HT1080 (cell line): ENCODE data around the gene SPEM2. TPM values are rescaled to one million over a fixed set of nuclear protein-coding genes. Genes with fewer than 3 reads are reported as not detected.

ENCODE experiments used
- DNase-seq: peaks from one replicate; pipeline ENCODE4 v3.0.0-alpha.2; 2015; ENCODE audit warnings: low read depth
- total RNA-seq: library from RNA; depleted of rRNA; stranded (reverse); fragments of >200 nt; shearing (Covaris generic); gene quantifications from 2 replicates; pipeline ENCODE4 v1.2.3, GENCODE V29; 2014

Gene SPEM2
- total RNA-seq, 1 experiment from 2014 or later, result not detected

DNA sequence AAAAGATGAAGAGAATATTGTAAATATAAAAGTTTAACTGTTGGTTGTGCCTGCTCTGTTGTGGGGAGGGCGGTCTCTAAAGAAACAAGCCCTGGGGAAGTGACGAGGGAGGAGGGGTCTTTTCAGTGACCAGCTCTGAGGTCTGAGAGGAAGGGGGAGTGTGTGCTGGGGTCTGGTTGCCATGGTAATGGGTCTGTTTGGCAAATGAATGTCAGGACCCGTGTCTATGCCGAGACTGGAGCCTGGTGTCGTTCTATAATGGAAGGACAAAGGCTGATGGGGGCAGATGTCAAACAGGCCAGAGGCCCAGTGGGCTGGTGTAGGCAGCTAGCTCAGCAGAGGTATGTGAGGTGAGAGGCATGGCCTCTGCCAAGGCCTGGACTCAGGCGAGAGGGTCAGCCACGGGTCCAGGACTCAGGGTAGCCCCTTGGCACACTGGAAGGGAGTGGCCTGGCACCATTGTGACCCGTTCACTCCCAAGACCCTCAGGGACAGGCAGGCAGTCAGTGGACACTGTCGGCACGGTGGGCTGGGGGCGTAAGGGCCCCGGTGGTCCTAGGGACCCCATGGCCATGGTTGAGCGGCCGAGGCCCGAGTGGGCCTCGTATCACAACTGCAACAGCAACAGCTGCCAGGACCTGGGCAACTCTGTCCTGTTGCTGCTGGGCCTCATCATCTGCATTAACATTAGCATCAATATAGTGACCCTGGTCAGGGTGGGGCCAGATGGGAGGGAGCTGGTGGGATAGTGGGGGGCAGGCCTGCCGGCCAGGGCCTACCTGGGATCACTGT lies 5.4 kb upstream of the SPEM2 start, which contains the start of gene SPEM1:
Gene SPEM1 (plus strand): TSS at position 506 of the 792 bp plus-strand sequence. CDS start 61 bp downstream, at position 567.
- DNase-seq, result no peak

DNA sequence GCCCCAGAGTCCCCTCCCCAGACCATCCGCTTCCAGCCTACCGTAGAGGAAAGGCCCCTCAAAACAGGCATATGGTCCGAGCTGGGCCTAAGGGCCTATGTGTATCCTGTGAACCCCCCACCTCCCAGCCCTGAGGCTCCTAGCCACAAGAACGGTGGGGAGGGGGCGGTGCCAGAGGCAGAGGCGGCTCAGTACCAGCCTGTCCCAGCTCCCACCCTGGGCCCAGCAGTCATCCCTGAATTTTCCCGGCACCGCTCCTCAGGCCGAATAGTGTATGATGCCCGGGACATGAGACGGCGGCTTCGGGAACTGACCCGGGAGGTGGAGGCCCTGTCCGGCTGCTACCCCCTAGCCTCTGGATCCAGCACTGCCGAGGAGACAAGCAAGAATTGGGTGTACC lies 4.2 kb upstream of the SPEM2 start:
- DNase-seq, result no peak

DNA sequence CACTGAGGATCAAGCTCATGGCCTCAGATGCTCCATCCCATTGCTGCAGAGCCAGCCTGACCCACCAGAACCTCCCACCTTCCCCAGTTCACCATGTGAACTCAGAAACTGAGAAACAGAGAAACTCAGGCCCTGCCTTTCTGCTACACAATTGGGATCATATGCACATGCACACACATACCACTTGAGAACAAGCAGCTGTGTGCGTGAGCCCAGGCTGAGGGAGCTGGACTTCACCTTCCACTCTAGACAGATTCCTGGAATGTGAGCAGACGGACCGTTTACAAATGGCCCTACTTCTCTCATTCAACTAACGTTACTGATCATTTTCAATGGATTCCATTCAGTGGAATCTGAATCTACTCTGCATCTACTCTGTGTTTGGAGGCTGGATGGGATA lies 1.7 kb upstream of the SPEM2 start:
- DNase-seq, result no peak

DNA sequence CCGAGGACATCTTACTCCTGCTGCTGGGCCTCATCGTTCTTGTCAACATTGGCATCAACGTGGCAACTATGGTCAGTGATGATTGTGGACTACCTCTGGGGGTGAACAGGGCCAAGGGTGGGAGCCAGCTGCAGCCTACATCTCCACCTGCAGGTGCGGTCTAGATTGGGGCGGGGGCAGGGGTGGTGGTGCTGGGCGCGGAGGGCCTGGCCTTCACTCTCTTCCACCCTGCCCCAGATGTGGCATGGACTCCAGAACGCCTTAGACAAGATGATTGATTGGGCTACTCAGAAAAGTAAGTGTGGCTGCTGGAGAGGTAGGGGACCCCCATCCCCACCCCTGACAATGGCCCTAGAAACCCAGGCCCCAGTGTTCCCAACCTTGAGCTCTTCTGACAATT lies 340 bp downstream of the SPEM2 start:
- no peak for DNase-seq

DNA sequence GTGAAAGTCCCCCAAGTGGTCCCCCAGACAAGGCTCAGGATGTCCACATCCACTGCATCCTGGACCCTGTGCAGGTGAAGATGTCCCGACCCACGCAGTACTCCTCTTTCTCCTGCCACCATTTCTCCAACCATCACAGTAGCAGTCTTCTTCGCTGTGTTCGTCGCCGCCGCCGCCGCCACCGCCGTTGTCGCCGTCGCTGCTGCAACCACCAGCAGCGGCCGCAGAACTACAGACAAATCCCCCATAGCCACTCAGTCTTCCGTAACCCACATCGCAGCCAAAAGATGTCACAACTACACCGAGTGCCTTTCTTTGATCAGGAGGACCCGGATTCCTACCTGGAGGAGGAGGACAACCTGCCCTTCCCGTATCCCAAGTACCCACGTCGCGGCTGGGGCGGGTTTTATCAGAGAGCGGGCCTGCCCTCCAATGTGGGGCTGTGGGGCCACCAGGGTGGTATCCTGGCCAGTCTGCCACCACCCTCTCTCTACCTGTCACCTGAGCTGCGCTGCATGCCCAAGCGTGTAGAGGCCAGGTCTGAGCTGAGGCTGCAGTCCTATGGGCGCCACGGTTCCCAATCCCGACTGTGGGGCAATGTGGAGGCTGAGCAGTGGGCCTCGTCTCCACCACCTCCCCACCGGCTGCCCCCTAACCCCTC lies 917 bp downstream of the SPEM2 start:
- DNase-seq, result no peak

DNA sequence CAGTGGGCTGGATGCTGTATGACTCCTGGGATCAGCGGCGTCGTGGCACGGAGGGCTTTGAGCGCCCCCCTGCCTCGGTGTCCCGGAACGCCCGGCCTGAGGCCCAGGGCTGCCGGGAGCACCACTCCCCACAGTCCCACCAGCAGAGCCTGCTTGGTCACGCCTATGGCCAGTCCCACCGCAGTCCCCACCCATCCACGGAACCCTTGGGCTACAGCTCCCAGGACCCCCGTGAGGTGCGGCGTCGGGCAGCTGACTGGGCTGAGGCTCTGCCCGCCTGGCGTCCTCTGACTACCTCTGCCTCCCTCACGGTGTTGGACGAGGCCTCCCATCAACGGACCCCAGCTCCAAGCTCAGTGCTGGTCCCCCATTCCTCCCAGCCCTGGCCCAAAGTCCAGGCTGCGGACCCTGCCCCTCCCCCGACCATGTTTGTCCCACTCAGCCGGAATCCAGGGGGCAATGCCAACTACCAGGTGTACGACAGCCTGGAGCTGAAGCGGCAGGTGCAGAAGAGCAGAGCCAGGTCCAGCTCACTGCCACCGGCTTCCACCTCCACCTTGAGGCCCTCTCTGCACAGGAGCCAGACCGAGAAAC lies 1.6 kb downstream of the SPEM2 start:
- no peak for DNase-seq

DNA sequence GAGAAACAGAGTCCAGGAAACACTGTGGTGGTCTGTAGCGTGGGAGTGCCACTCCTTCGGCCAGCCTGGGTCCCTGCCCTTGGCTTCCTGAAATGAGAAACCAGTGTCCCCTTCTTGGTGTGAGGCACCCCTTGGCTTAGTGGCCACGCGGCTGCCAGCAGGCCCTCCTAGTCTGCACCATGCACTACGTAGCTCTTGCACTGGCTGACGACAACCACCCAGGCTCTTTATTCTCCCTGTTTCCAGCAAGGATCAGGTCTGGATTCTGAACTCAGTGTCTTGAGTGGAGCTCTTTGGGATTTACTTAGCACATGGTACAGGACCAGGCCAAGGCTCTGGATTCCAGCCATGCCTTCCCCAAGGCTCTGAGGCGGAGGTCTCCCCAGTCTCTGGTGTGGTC lies 2.1 kb downstream of the SPEM2 start:
- DNase-seq, result no peak

DNA sequence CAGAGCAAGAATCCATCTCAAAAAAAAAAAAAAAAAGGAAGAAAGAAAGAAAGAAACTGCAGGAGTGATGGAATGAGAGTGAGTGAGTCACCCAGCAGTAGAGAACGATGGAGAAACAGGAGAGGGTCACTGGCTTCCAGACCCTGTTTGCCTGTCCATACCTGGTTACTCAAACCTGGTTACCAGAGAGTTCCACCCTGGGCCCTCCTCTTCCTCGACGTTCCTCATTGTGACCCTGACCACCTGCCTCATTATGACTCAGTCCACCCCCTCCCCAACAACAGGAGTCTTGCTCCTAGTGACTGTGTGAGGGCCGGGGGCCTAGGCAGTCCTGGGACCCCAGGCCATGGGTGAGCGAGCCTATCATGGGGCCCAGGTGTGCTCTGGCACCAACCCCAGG lies 3.1 kb downstream of the SPEM2 start, which contains the start of gene SPEM3:
Gene SPEM3 (plus strand): TSS at position 301 of the 400 bp plus-strand sequence. CDS start 46 bp downstream, at position 347.
- DNase-seq, result no peak

DNA sequence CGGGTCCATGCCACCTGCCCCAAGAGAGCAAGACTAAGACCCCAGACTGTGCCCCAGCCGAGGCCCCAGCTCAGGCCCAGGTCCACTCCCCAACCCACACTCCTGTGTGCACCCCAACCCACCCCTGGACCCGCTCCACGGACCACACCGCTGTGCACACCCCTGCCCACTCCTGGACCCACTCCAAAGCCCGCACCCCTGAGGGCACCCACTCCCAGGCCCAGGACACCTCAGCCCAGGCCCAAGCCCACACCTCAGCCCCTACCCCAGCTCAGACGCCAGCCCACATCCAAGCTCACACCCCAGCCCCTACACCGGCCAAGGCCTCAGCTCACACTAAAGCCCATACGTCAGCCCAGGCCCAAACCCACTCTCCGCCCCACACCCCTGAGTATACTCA lies 4.3 kb downstream of the SPEM2 start:
- DNase-seq, result no peak

DNA sequence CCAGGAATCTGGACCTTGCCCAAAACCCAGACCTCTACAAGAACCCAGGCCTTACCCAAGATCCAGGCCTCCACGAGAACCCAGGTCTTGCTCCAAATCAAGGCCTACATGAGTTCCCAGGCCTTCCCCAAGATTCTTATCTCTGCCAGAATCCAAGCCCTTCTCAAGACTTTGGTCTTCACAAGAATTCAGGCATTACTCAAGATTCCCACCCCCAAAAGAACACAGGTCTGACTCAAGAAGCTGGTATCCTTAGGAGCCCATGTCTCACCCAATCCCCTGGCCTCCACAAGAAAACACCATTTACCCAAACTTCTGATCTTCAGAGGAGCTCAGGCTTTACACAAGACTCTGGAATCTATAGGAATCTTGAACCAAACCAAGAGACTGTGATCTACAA lies 5.8 kb downstream of the SPEM2 start:
- DNase-seq, result no peak

DNA sequence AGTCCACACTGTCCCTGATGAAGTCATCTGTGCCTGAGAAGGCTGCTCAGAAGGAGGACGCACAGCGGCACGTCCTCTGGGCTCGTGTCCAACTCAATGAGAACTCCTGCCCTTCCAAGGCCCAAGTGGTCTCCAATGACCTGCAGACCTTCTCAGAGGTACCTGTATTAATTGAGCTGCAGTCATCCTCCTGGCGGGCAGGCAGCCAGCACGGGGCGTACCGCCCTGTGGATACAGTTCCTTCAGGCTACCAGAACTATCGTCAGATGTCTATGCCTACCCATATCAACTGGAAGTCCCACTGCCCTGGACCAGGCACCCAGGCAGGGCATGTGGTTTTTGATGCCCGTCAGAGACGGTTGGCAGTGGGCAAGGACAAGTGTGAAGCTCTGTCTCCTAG lies 6.9 kb downstream of the SPEM2 start:
- DNase-seq, result no peak

DNA sequence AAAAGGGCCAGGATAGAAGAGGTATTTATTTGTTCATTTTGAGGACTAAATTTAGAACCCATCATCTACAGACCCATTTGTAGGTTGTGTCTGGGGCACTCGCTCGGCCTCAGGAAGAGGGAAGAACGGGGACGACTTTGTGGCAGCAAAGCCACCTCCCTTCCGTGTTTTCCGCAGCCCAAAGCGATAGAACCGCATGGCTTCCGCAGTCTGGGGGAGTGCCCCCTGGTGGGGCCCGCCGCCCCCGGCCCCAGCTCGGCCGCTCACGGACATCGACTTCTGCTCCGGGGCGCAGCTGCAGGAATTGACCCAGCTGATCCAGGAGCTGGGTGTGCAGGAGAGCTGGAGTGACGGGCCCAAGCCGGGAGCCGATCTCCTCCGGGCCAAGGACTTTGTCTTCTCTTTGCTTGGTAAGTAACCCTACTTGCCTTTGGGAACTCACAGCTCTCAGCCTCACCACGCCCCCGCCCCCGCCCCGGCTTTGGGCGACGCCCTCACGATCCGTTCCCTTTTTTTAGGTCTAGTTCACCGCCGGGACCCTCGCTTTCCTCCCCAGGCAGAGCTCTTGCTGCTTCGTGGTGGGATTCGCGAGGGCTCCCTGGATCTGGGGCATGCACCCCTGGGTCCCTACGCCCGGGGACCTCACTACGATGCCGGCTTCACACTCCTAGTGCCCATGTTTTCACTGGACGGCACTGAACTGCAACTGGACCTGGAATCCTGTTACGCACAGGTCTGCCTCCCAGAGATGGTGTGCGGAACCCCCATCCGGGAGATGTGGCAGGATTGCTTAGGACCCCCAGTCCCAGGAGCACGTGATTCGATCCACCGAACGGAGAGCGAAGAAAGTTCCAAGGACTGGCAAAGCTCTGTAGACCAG lies 10.5 kb downstream of the SPEM2 start:
- no peak for DNase-seq

DNA sequence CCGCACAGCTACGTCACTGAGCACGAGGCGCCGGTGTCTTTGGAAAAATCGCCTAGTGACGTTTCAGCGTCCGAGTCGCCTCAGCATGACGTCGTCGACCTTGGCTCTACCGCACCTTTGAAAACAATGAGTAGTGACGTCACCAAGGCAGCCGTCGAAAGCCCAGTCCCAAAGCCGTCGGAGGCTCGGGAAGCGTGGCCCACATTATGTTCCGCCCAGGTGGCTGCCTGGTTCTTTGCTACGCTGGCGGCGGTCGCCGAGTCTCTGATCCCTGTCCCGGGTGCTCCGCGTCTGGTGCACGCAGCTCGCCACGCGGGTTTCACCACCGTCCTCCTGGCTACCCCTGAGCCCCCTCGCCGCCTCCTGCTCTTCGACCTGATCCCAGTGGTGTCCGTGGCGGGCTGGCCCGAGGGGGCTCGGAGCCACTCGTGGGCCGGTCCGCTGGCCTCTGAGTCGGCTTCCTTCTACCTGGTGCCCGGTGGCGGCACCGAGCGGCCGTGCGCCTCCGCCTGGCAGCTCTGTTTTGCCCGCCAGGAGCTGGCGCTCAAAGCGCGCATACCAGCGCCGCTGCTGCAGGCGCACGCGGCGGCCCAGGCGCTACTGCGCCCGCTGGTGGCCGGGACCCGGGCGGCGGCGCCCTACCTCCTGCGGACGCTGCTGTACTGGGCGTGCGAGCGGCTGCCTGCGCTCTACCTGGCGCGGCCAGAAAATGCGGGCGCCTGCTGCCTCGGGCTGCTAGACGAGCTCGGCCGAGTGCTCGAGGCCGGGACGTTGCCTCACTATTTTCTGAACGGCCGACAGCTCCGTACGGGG lies 11.3 kb downstream of the SPEM2 start:
- DNase-seq, result peak; percentile 68

DNA sequence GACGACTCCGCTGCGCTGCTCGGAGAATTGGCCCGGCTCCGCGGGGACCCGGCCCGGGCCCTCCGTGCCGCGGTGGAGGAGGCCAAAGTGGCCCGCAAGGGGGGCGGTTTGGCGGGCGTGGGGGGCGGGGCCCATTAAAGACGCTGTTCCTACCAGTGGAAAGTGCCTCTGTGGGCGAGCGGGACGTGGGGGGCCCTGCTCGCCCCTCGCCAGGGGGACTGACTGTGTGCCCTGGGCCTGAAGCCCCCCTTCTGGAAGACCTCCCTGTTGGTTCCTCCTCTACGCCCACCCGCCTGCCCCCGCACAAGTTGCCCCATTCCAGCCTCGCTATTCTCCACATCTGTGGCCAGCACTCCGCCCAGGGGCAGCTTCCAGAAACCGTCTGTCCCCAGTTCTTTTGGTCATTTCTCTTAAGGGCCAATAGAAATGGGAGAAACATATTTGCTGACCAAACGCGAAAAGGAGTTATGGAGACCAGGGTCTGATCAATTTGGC lies 12.0 kb downstream of the SPEM2 start:
- DNase-seq, result no peak

DNA sequence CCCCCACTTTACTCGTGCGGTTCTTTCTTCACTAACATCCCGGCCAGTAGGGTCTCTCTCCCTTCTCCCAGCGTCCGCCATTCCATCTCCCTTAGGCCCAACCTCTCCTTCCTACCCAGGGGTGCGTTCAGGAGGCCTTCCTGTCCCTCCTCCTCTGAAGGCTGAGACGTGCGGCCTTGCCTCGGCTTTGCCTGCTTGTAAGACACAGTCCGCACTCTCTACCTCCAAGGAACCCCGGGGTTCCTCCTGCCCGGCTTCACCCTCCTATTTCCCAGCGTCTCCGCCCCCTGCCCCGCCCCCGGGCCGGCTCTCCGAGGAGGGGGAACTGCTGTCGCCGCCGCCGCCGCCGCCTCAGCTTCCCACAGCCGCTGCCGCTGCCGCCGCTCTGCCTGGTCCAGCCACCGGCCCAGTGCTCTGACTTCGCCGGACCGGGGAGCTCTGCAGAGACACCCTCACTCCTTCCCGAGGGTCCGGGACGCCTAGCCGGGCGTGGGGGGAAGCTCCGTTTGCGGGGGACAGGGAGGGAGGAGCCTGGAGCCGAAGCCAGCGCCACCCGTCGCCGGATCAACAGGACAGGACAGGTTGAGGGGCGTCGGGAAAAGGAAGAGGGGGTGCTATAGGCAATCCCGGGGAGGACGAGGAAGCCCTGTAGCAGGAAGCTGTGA lies 12.7 kb downstream of the SPEM2 start:
- DNase-seq, result no peak

DNA sequence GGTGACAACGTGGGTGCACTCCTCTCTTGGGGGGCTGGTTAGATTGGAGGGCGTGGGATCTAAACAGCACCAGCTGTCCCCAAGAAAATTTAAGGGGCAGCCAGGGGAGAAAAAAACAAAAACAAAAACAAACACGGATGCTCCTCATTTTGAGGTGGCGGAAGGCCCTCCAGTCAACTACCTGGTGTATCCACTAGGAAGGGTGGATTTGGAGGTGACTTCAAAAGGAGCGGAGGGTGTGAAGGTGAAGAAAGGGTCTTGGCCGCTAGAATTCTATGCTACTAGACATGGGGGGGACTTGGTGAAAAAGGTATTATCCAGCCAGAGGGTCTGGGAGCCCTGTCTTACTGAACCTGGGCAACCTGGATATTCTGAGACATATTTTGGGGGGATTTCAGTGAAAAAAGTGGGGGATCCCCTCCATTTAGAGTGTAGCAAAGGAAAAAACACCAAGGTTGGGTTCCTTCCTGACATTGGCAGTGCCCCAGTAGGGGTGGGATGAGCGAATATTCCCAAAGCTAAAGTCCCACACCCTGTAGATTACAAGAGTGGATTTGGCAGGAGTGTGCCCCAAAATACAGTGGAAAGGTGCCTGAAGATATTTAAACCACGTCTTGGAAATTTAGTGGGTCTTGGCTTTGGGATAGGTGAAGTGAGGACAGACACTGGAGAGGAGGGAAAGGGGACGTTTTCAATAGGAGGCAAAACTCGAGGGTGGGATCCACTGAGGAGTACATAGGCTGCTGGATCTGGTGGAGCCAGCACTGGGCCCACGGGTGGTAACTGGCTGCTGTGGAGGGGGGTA lies 13.4 kb downstream of the SPEM2 start:
- no peak for DNase-seq

DNA sequence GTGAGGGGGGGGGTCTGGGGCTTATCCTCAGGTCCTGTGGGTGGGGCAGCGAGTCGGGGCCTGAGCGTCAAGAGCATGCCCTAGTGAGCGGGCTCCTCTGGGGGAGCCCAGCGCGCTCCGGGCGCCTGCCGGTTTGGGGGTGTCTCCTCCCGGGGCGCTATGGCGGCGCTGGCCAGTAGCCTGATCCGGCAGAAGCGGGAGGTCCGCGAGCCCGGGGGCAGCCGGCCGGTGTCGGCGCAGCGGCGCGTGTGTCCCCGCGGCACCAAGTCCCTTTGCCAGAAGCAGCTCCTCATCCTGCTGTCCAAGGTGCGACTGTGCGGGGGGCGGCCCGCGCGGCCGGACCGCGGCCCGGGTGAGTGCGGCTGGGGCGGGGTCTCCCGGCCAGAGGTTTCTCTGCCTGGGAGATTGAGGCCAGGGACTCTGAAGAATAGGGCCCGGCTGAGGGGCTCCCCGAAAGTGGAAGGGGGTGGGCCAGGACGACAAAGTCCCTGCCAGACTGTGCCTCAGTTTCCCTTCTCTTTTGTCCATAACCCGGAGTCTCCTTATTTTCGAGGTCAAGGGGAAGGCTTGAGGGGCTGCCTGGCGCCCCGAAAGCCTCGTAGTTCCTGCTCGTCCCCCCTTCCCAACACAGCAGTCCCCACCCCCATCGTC lies 14.2 kb downstream of the SPEM2 start, which contains the start of gene FGF11:
Gene FGF11 (plus strand): TSS at position 51 of the 651 bp plus-strand sequence. CDS start 109 bp downstream, at position 160.
- no peak for DNase-seq

DNA sequence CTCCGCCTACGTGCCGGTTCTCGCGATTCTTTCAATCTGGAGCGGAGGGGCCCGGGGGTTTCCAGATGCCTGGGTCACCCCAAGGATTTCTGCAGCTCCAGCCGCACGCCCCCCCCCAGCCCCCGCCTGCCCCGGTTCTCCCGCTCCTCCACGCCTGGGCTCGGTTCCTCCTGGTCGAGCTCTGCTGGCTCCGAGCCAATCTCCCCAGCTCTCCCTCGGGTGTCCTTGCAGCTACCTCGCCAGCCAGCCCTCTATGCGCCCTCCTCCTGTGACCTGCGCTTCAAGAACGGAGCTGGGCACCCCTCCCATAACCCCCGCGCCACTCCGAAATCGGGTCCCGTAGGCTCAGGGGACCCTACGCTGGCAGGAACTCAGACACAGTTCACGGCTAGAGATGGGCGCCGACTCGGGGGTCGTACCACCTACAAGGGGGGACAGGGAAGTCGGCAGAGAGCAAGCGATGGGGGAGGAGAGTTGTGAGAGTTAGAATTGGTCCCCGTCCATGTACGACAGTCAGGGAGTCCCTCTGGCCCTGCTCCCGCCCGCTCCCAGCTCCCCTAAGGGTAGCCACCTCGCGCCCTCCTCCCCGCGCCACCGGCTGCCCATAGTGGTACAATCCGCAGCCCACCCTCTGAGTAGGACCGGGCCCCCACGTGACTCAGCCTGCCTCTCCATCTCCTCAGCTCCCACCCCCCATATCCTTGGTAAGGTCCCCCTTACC lies 14.9 kb downstream of the SPEM2 start:
- DNase-seq, result no peak
